Panc1 (cell line): ENCODE data around the gene BNIP3.

Source experiments
- POLR2AphosphoS5 ChIP-seq: IDR thresholded peaks from 2 replicates; pipeline ENCODE4 v1.6.1; 2012; ENCODE audit warnings: mild to moderate bottlenecking, low read depth, low read length, moderate library complexity
- TF ChIP-seq, protein P1 (sequence below): fragments of 450-650 bp; IDR thresholded peaks from 2 replicates; pipeline ENCODE4 v1.5.1; 2017; ENCODE audit warnings: mild to moderate bottlenecking

DNA sequence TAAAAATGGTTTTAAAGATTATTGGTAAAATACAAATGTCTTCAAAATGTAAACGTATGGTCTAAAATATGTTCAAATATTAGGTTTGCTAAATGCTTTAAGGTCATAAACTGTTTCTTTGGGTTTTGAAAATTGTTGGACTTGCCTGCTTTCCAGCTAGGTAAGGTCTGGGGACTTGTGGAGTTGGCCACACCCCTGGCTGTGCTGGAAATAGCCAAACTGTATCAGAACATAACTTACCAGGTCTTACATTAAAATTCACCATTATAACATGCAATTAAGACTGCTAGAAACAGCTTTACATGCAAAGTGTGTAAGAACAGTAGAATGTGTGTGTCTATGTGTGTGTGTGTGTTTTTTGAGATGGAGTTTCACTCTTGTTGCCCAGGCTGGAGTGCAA lies 29.7 kb upstream of the BNIP3 start:
- TF ChIP-seq, protein P1, sequence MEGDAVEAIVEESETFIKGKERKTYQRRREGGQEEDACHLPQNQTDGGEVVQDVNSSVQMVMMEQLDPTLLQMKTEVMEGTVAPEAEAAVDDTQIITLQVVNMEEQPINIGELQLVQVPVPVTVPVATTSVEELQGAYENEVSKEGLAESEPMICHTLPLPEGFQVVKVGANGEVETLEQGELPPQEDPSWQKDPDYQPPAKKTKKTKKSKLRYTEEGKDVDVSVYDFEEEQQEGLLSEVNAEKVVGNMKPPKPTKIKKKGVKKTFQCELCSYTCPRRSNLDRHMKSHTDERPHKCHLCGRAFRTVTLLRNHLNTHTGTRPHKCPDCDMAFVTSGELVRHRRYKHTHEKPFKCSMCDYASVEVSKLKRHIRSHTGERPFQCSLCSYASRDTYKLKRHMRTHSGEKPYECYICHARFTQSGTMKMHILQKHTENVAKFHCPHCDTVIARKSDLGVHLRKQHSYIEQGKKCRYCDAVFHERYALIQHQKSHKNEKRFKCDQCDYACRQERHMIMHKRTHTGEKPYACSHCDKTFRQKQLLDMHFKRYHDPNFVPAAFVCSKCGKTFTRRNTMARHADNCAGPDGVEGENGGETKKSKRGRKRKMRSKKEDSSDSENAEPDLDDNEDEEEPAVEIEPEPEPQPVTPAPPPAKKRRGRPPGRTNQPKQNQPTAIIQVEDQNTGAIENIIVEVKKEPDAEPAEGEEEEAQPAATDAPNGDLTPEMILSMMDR: no peak
- no peak for TF ChIP-seq POLR2AphosphoS5
